Neural progenitor cell (in vitro differentiated cells): Measurements from ENCODE around the gene TRPC1. TPM values are rescaled to one million over a fixed set of nuclear protein-coding genes. Genes with fewer than 3 reads are reported as not detected.

Source experiments
- DNase-seq: peaks from one replicate; pipeline ENCODE4 v3.0.0-alpha.2; 2016; ENCODE audit warnings: low spot score
- H2AFZ ChIP-seq: fragments of 200-600 bp; sonication (generic); replicated peaks from 2 replicates; pipeline ENCODE4 v1.6.1; 2016; ENCODE audit warnings: antibody characterized with exemption
- H3F3A ChIP-seq: fragments of 200-600 bp; sonication (generic); 2 replicates; pipeline ENCODE4 v1.6.1; 2016; ENCODE audit warnings: antibody characterized with exemption, low read depth
- H3K27ac ChIP-seq: fragments of 200-600 bp; sonication (generic); 2 replicates; pipeline ENCODE4 v1.5.1; 2016; ENCODE audit warnings: mild to moderate bottlenecking
- H3K27me3 ChIP-seq: fragments of 200-600 bp; sonication (generic); 2 replicates; pipeline ENCODE4 v1.6.1; 2016; ENCODE audit warnings: mild to moderate bottlenecking, moderate library complexity
- H3K36me3 ChIP-seq: fragments of 200-600 bp; sonication (generic); 2 replicates; pipeline ENCODE4 v1.5.1; 2016
- H3K4me1 ChIP-seq: fragments of 200-600 bp; sonication (generic); 2 replicates; pipeline ENCODE4 v1.6.1; 2016; ENCODE audit warnings: mixed run types
- H3K4me2 ChIP-seq: fragments of 200-600 bp; sonication (generic); 2 replicates; pipeline ENCODE4 v1.6.1; 2016
- H3K4me3 ChIP-seq: fragments of 200-600 bp; sonication (generic); 2 replicates; pipeline ENCODE4 v1.5.1; 2016
- H3K79me2 ChIP-seq: fragments of 200-600 bp; sonication (generic); 2 replicates; pipeline ENCODE4 v1.6.1; 2016; ENCODE audit warnings: low read depth
- H3K9ac ChIP-seq: fragments of 200-600 bp; sonication (generic); 2 replicates; pipeline ENCODE4 v1.6.1; 2016
- H3K9me3 ChIP-seq: fragments of 200-600 bp; sonication (generic); 2 replicates; pipeline ENCODE4 v1.5.1; 2016; ENCODE audit warnings: low read depth
- H4K20me1 ChIP-seq: fragments of 200-600 bp; sonication (generic); 2 replicates; pipeline ENCODE4 v1.6.1; 2016; ENCODE audit warnings: low read depth
- H3K27ac Mint-ChIP-seq: 3 replicates; pipeline ENCODE4 v1.8.0; 2021; ENCODE audit warnings: mixed read lengths
- H3K27me3 Mint-ChIP-seq: 2 replicates; pipeline ENCODE4 v1.8.0; 2022; ENCODE audit warnings: low read depth, mild to moderate bottlenecking, inconsistent platforms, moderate library complexity, mixed read lengths; ENCODE audit not compliant: insufficient read depth
- H3K36me3 Mint-ChIP-seq: 3 replicates; pipeline ENCODE4 v1.8.0; 2021; ENCODE audit warnings: mixed read lengths
- H3K4me1 Mint-ChIP-seq: 3 replicates; pipeline ENCODE4 v1.8.0; 2021; ENCODE audit warnings: mixed read lengths
- H3K4me3 Mint-ChIP-seq: 3 replicates; pipeline ENCODE4 v1.8.0; 2021; ENCODE audit warnings: mild to moderate bottlenecking, moderate library complexity, mixed read lengths
- H3K9me3 Mint-ChIP-seq: 3 replicates; pipeline ENCODE4 v1.8.0; 2020; ENCODE audit warnings: mixed read lengths
- CTCF ChIP-seq: fragments of 200-600 bp; sonication (generic); IDR thresholded peaks from 2 replicates; pipeline ENCODE4 v1.5.1; 2017; ENCODE audit warnings: antibody characterized with exemption, mild to moderate bottlenecking
- EZH2 ChIP-seq: fragments of 200-600 bp; sonication (generic); IDR thresholded peaks from 2 replicates; pipeline ENCODE4 v1.6.1; 2017; ENCODE audit warnings: antibody characterized with exemption, mild to moderate bottlenecking, moderate library complexity
- EZH2phosphoT487 ChIP-seq: fragments of 200-600 bp; sonication (generic); IDR thresholded peaks from 2 replicates; pipeline ENCODE4 v1.6.1; 2017; ENCODE audit warnings: antibody characterized with exemption
- total RNA-seq: library from RNA; depleted of rRNA; stranded (reverse); fragments of >200 nt; gene quantifications from 2 replicates; pipeline ENCODE4 v1.2.3, GENCODE V29; 2015; ENCODE audit warnings: low replicate concordance

Gene TRPC1
- total RNA-seq, 1 donor from 2014 or later, result 36.4 TPM

GRCh38 chr3:142815803-142816202 is 92.0 kb downstream of the TRPC1 start:
- Mint-ChIP-seq H3K4me3 (no peak overlapping the region), H3K9me3 (no peaks in the 10 kb centered on the region), H3K27me3 (peaks cover 2% of the 10 kb centered on the region), H3K36me3 (no peaks in the 10 kb centered on the region), H3K27ac (no peak overlapping the region), H3K4me1 (no peaks in the 10 kb centered on the region)
- Histone ChIP-seq H3K27me3 (no peaks in the 10 kb centered on the region), H3K79me2 (no peaks in the 10 kb centered on the region), H3K9ac (no peak overlapping the region), H3K4me2 (no peak overlapping the region), H3K4me3 (no peak overlapping the region), H3K27ac (no peak overlapping the region), H3K9me3 (no peaks in the 10 kb centered on the region), H4K20me1 (no peaks in the 10 kb centered on the region), H3K4me1 (no peaks in the 10 kb centered on the region), H3K36me3 (no peaks in the 10 kb centered on the region), H2AFZ (no peak overlapping the region), H3F3A (no peaks in the 10 kb centered on the region)
- TF ChIP-seq CTCF (no peak), EZH2phosphoT487 (no peak), EZH2 (no peak)
- no peak for DNase-seq

GRCh38 chr3:142817356-142817755 is 93.5 kb downstream of the TRPC1 start:
- no peaks in the 10 kb centered on the region for H3K36me3 ChIP-seq
- no peak for TF ChIP-seq EZH2
- Mint-ChIP-seq H3K4me3 (no peak overlapping the region), H3K9me3 (no peaks in the 10 kb centered on the region), H3K27me3 (peaks cover 2% of the 10 kb centered on the region), H3K27ac (no peak overlapping the region), H3K4me1 (no peaks in the 10 kb centered on the region), H3K36me3 (no peaks in the 10 kb centered on the region)
- no peak overlapping the region for H3K4me3 ChIP-seq
- H3K27ac ChIP-seq, result no peak overlapping the region
- no peaks in the 10 kb centered on the region for H3K79me2 ChIP-seq
- no peaks in the 10 kb centered on the region for H3K9me3 ChIP-seq
- no peaks in the 10 kb centered on the region for H3K4me1 ChIP-seq
- H3F3A ChIP-seq, result no peaks in the 10 kb centered on the region
- H3K4me2 ChIP-seq, result no peak overlapping the region
- H3K27me3 ChIP-seq, result no peaks in the 10 kb centered on the region
- H4K20me1 ChIP-seq, result no peaks in the 10 kb centered on the region
- no peak overlapping the region for H3K9ac ChIP-seq
- no peak for DNase-seq
- H2AFZ ChIP-seq, result no peak overlapping the region

GRCh38 chr3:142817897-142818296 is 94.1 kb downstream of the TRPC1 start:
- Mint-ChIP-seq H3K4me3 (no peak overlapping the region), H3K27ac (no peak overlapping the region), H3K9me3 (no peaks in the 10 kb centered on the region), H3K36me3 (no peaks in the 10 kb centered on the region), H3K27me3 (peaks cover 2% of the 10 kb centered on the region), H3K4me1 (no peaks in the 10 kb centered on the region)
- no peak overlapping the region for H2AFZ ChIP-seq
- no peak for DNase-seq
- no peaks in the 10 kb centered on the region for H4K20me1 ChIP-seq
- H3K4me3 ChIP-seq, result no peak overlapping the region
- no peak overlapping the region for H3K4me2 ChIP-seq
- H3F3A ChIP-seq, result no peaks in the 10 kb centered on the region
- no peaks in the 10 kb centered on the region for H3K79me2 ChIP-seq
- no peak overlapping the region for H3K27ac ChIP-seq
- H3K36me3 ChIP-seq, result no peaks in the 10 kb centered on the region
- TF ChIP-seq CTCF, result no peak
- no peaks in the 10 kb centered on the region for H3K27me3 ChIP-seq
- no peak overlapping the region for H3K9ac ChIP-seq
- H3K4me1 ChIP-seq, result no peaks in the 10 kb centered on the region
- H3K9me3 ChIP-seq, result no peaks in the 10 kb centered on the region

- Histone ChIP-seq H3K9me3 (no peaks in the 10 kb centered on the region), H3K4me2 (no peak overlapping the region), H3K27me3 (no peaks in the 10 kb centered on the region), H4K20me1 (no peaks in the 10 kb centered on the region), H3K9ac (no peak overlapping the region), H3K4me3 (no peak overlapping the region), H3K4me1 (peaks cover 3% of the 10 kb centered on the region), H3K36me3 (no peaks in the 10 kb centered on the region), H3F3A (no peaks in the 10 kb centered on the region), H3K79me2 (no peaks in the 10 kb centered on the region), H3K27ac (no peak overlapping the region), H2AFZ (no peak overlapping the region)
- Mint-ChIP-seq H3K4me1 (peaks cover 3% of the 10 kb centered on the region), H3K27me3 (peaks cover 2% of the 10 kb centered on the region), H3K4me3 (no peak overlapping the region), H3K9me3 (no peaks in the 10 kb centered on the region), H3K27ac (no peak overlapping the region), H3K36me3 (no peaks in the 10 kb centered on the region)
- no peak for DNase-seq
- TF ChIP-seq EZH2phosphoT487, result no peak
- TF ChIP-seq CTCF, result no peak
- no peak for TF ChIP-seq EZH2
Measured at GRCh38 chr3:142818651-142819050, 94.8 kb downstream of the TRPC1 start.
